ENCODE data around the gene CPA3. TPM values are rescaled to one million over a fixed set of nuclear protein-coding genes. Genes with fewer than 3 reads are reported as not detected.

The CPA3 gene, protein sequence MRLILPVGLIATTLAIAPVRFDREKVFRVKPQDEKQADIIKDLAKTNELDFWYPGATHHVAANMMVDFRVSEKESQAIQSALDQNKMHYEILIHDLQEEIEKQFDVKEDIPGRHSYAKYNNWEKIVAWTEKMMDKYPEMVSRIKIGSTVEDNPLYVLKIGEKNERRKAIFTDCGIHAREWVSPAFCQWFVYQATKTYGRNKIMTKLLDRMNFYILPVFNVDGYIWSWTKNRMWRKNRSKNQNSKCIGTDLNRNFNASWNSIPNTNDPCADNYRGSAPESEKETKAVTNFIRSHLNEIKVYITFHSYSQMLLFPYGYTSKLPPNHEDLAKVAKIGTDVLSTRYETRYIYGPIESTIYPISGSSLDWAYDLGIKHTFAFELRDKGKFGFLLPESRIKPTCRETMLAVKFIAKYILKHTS
- not detected in 2 replicates for total RNA-seq

DNA sequence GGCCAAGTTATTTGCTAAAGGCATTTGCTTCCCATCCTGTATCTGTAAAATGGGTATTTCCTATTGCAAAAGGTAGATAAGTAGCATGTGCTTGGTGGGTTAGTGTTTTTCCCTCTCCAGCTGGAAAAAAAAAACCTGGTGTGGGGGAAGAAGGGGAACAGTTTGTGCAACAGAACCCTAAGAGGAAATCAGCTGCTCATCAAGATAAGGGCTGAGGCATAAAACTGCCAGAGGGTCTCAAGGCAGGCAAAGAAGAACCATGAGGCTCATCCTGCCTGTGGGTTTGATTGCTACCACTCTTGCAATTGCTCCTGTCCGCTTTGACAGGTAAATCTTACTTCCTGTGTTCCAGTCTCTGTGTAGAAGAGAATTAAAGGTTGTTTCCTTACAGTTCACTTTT, at the start of gene CPA3:
Gene CPA3 (plus strand): TSS at position 248 of the 400 bp plus-strand sequence. CDS start 12 bp downstream, at position 260.

DNA sequence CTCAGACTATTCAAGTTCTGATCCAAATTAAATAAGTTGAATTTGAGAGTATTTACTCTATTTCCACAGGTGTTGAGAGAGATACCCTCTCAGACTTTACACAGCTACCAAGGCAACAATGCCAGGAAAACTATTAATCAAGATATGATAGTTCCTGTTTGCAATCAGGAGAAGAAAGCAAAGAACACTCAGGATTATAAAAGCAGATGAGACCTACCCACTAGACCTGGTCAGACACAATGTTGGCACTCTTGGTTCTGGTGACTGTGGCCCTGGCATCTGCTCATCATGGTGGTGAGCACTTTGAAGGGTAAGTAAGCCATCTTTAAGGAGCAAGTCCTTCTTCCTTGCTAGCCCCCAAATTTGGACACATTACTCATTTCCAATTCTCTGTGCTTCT, 37.5 kb upstream of the CPA3 start, which contains the start of gene CPB1:
Gene CPB1 (plus strand): TSS at position 227 of the 400 bp plus-strand sequence. CDS start 13 bp downstream, at position 240.

Other genes starting within 250 kb of the CPA3 start
- gene AGTR1, start 167.4 kb upstream of the CPA3 start, total RNA-seq, result 0.37 and 0.55 TPM in 2 replicates
- gene CPB1, start 37.5 kb upstream of the CPA3 start, total RNA-seq, result not detected in 2 replicates
- 41.4 and 42.3 TPM in 2 replicates for gene GYG1, start 126.2 kb downstream of the CPA3 start, total RNA-seq
- 58.2 and 74.6 TPM in 2 replicates for gene HLTF, start 221.2 kb downstream of the CPA3 start, total RNA-seq

Measured in uterine smooth muscle cell (primary cell).